Mucosa of gallbladder (tissue), 1 donor: ENCODE results near the gene FMN2. TPM values are rescaled to one million over a fixed set of nuclear protein-coding genes. Genes with fewer than 3 reads are reported as not detected.

Experiments
- DNase-seq: peaks from one replicate; pipeline ENCODE4 v3.0.0-alpha.2; 2020; ENCODE audit warnings: low spot score
- total RNA-seq: library from RNA; stranded (reverse); gene quantifications from one replicate; pipeline ENCODE4 v1.2.1, GENCODE V29; 2021
- donor health status: DM: no; HTN: no; CAD: no.

FMN2 gene
- total RNA-seq, 1 donor from 2014 or later, result 3.5 TPM

- no peak for DNase-seq
Observed at GRCh38 chr1:240198376-240198775, 106.7 kb downstream of the FMN2 start.

DNA sequence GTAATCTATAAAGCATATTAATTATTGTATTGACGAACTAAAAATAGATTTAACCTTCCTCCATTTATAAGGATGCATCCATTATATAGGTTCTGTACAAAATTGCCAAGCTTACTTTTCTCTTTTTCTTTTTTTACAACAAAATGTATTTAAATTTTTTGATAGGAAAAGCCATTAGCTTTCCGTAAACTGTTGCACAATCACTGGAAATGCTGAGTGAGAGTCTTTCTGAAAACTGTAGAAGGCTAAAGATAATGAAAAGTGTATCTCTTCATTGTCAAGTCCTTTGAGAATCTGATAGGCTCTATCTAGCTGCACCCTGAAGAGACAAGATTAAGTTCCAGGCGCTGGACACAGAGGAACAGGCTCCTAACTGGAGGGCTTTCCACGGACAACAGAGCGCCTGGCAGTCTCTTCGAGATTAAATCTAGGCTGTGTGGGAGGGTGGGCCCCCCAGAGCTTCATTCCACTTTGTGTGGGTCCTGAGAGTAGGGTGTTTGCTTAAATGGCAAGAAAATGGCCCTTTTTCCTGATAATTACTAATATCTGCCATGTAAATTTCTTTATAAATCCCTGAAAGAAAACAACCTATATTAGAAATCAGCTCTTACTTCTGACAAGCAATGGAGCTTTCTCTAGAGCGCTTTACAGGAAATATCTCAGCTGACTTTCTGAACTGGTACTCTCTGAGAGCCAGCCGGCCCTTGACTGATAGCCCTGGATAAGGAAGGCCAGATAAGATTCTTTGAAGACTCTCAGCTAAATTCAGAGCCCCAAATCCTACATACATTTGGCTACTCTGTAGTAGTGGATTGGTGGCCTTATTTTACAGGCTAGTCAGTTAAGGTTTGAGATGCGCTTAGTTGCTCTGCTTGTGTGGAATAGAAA, 108.3 kb downstream of the FMN2 start:
- DNase-seq, result no peak

DNA sequence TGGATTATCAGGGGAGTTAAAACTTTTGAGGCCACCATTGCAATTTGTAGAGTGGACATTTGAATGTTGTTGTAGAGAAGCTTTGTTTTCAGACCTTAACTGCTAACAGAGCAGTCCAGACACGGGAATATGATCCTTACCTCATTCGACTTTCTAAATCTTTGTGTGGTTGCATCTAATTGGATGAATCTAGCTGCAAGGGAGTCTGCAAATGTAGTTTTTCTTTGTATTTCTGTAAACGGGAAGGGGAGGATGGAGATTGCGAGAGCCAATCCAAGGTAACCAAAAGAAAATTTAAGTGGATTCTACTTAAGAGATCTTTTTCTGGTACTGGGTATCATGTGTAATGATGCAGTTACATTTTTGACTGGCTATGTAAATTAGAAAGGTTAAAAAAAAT, 110.2 kb downstream of the FMN2 start:
- DNase-seq, result no peak

DNA sequence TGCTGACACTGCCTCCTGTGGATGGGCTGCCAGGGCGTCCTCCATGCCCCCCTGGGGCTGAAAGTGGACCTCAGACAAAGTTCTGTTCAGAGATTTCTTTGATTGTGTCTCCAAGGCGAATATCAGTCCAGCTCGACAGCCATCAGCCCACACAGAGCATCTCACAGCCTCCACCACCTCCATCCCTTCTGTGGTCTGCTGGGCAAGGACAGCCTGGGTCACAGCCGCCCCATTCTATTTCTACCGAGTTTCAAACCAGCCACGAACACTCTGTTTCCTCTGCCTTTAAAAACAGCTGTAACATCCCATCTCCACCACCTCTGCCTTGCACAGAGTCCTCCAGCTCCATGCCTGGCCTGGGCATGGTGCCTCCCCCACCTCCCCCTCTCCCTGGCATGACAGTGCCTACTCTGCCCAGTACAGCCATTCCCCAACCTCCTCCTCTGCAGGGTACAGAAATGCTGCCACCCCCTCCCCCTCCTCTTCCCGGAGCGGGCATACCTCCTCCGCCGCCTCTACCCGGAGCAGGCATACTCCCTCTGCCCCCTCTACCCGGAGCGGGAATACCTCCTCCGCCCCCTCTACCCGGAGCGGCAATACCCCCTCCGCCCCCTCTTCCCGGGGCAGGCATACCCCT, 115.5 kb downstream of the FMN2 start:
- no peak for DNase-seq

DNA sequence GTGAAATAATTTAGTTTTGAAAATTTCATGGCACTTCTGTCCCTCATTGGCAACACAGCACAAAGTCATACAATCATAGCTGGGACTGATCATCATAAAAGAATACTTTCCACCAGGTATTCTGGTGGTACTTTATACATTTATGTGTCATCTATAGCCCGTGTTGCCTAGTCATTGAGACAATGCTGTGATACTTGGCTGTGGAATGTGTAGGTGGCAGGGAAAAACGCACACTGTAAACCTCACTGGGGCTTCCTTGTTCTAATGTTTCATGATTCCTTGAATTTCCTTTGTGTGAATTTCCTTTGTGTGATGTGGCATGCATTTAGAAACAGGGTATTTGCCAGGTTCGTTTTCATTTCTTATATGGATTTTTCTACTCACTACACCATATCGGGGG, 118.3 kb downstream of the FMN2 start:
- DNase-seq, result no peak

DNA sequence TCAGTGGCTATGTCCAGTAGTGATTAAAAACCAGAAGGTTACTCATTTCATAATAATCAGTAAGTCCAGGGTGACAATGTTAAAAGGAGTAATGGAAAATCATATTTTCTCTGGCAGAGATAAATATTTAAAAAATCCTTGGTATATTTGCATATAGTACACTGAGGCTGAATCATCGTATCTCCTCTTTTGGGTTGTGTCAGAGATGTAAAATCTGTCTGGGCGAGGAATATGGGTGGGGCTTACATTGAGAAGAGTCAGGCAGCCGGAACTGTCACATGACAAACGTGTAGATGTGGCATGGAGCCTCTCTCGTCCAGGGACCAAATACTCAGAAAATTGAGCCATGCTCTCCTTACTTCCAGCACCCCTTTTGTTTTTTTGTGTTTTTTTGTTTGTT, 120.9 kb downstream of the FMN2 start:
- no peak for DNase-seq

- DNase-seq, result no peak
Observed at GRCh38 chr1:240217403-240217802, 125.7 kb downstream of the FMN2 start.

DNA sequence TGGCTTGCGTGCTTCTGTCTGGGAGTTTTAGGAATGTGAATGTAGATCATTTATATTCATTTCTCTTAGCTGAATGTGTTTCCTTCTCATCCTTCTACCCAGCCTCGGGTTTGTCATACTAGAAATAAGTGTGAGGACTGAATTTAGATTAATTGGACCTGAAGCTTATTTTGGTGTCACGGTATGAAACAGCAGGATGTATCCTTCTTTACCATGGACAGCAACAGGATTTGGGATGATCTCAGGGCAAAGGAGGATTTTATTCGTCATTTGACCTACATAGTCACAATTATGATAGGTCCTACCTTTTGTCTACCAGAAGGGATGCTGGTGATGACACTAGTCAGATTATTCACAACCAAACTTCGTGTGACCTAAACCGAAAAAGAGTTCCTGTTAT, 127.4 kb downstream of the FMN2 start:
- no peak for DNase-seq

GRCh38 chr1:240226102-240226501, 134.4 kb downstream of the FMN2 start:
- no peak for DNase-seq

- DNase-seq, result no peak
Observed at GRCh38 chr1:240230816-240231215, 139.1 kb downstream of the FMN2 start.

GRCh38 chr1:240232530-240232929, 140.8 kb downstream of the FMN2 start:
- DNase-seq, result no peak

DNA sequence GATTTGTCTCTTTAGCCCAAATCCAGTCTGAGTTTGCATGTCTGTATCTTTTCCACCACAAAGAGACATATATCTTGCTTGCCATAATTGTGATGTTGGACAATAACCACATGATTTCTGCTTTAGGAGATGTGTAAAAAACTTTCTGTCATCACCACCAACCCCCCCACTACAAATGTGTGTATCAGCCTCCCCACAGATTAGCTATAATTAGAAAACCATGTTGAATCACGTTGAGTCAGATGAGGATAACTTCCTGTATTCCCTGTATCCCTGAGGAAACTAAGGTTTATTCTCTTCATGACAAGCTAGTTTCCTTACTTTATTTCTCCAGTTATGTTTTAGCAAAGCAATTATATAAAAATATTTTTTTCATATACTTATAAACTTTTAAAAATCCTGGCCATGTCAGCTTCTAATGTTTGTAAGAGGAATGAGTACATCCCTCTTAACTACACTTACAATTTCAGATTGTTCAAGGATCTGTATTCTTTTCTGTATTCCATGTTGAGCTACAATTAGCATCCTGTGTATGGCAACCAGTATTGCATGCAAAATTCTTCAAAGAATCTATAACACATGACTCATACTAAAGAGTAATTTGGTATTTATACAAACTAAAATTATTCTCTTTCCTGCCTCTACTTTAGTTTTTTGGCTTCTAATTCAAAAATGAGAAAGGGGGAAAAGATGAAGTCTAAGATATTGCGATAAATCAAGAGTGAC, 143.0 kb downstream of the FMN2 start:
- DNase-seq, result no peak

- DNase-seq, result no peak
Observed at GRCh38 chr1:240235521-240236288, 144.0 kb downstream of the FMN2 start.

- no peak for DNase-seq
Observed at GRCh38 chr1:240237305-240237721, 145.6 kb downstream of the FMN2 start.

GRCh38 chr1:240239309-240239708, 147.6 kb downstream of the FMN2 start:
- DNase-seq, result no peak

- DNase-seq, result no peak
Observed at GRCh38 chr1:240241278-240241677, 149.6 kb downstream of the FMN2 start.

DNA sequence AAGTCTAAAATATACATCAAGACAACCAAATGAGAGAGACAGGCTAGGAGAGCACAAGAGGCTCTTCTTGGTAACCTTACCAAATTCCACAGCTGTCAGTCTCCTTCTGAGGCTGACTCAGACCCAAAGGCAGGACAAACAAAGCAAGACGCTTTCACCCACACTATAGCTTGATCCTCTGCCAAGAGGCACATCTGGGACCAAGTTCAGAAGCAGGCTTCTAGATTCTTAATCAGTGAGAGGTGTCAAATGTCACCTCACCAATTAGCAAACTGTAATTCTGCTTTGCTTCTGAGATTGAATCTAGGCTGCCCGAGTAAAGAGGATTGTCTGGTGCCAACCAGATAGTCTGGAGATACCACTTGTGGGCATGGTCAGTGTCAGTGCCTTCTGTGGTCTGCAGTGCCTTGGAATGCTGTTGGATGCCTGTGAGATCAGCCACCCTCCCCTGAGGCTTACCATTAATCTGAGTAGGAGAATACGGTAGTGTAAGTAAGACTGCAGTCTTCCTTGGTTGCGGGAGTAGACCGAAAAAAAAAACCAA, 151.0 kb downstream of the FMN2 start:
- no peak for DNase-seq

- no peak for DNase-seq
Observed at GRCh38 chr1:240244968-240245628, 153.4 kb downstream of the FMN2 start.

GRCh38 chr1:240245629-240246020, 153.9 kb downstream of the FMN2 start:
- DNase-seq, result no peak

DNA sequence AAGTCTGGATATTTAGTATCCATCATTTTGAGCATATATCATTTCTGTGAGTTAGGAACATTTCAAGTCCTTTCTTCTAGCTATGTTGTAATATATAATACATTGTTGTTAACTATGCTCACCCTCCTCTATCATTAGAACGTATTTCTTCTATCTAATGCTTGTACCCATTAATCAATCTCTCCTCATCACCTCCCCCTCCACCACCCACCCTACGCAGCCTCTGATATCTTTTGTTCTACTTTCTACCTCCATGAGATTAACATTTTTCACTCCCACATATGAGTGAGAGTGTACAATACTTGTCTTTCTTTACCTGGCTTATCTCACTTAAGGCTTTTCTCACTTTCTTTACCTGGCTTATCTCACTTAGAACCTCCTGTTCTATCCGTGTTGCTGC, 156.2 kb downstream of the FMN2 start:
- DNase-seq, result no peak

- no peak for DNase-seq
Observed at GRCh38 chr1:240254006-240254405, 162.3 kb downstream of the FMN2 start.
